ENCODE measurements around the gene SFN. TPM values are rescaled to one million over a fixed set of nuclear protein-coding genes. Genes with fewer than 3 reads are reported as not detected.

Gene SFN
- total and polyA plus RNA-seq, 2 of the 13 experiments (the other 11 are each of a cell fraction or from before 2014, with no cell fraction given) = 4.3 to 5.6 TPM

DNA sequence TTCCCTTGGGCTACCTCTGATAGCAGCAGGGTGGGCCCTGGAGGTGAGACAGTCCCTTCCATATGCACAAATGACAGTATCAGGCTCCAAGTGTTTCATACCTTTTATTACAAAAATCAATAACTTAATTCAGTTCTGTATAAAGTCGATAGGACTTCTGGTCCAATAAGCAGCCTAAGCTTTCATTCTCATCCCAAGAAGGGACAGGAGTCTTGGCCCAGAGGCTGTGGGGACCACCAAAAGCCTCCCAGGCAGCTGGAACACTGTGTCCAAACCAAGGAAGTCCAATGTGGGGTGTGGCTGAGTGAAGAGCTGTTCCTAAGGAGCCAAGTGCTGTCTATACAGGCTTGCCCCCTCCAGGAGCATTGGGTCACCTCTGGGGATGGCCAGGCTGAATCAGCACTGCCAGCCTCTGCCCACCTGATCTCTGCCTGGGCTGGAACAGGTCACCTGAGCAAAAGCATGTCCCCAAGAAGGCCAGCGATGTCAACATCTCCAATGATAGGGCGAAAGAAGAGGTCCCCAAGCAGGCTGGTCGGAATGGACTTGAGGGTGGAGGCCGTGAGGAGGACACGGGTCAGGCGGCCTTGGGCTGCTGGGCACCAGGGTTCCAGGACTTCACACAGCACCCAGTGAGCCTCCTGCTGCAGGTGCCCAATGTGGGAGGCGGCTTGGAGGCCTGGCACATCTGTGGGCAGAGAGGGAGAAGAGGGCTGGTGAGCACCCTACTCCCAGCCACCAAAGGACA is 48.6 kb downstream of the SFN start (continued):
- TF ChIP-seq RFXAP (CRISPR knock-in tag; IDR thresholded peaks at IDR 0.05; ENCODE audit: borderline replicate concordance) (no peak), TMF1 (CRISPR knock-in tag; IDR thresholded peaks at IDR 0.05; ENCODE audit: low read depth) (no peak), ZNF143 (CRISPR knock-in tag; IDR thresholded peaks at IDR 0.05) (no peak), ATRX (CRISPR knock-in tag; IDR thresholded peaks at IDR 0.05; ENCODE audit: borderline replicate concordance) (no peak), ZNF781 (CRISPR knock-in tag; IDR thresholded peaks at IDR 0.05; ENCODE audit: borderline replicate concordance, not compliant biosample characterization) (no peak), JARID2 (CRISPR knock-in tag; IDR thresholded peaks at IDR 0.05; ENCODE audit: insufficient replicate concordance) (no peak), EZH2 (conservative IDR thresholded peaks at IDR 0.05; ENCODE audit: low read depth, low read length) (no peak), HNRNPH1 (optimal IDR thresholded peaks at IDR 0.05; ENCODE audit: low read depth, low read length) (no peak), TEAD3 (CRISPR knock-in tag; optimal IDR thresholded peaks at IDR 0.05; ENCODE audit: borderline replicate concordance) (peak; percentile 38), PAF1 (CRISPR knock-in tag; IDR thresholded peaks at IDR 0.05) (peak; percentile 85; the same call in 1 of the 2 replicates), ZNF224 (CRISPR knock-in tag; IDR thresholded peaks at IDR 0.05) (no peak), KLF12 (CRISPR knock-in tag; IDR thresholded peaks at IDR 0.05; ENCODE audit: borderline replicate concordance) (no peak), PAXIP1 (CRISPR knock-in tag; conservative IDR thresholded peaks at IDR 0.05) (no peak), NFRKB (IDR thresholded peaks at IDR 0.05) (no peak), SRF (IDR thresholded peaks at IDR 0.05; ENCODE audit: low read depth, low read length) (no peak), TAF15 (IDR thresholded peaks at IDR 0.05; ENCODE audit: low read depth, low read length, poor library complexity, severe bottlenecking) (no peak), FOXA1 (IDR thresholded peaks at IDR 0.05) (no peak), FOXA1 (CRISPR knock-in tag; IDR thresholded peaks at IDR 0.05) (no peak), ONECUT2 (CRISPR knock-in tag; IDR thresholded peaks at IDR 0.05) (no peak), ZSCAN30 (CRISPR knock-in tag; IDR thresholded peaks at IDR 0.05) (no peak), MTF2 (CRISPR knock-in tag; IDR thresholded peaks at IDR 0.05; ENCODE audit: borderline replicate concordance) (no peak), PAWR (CRISPR knock-in tag; IDR thresholded peaks at IDR 0.05; ENCODE audit: borderline replicate concordance) (no peak)
- TF ChIP-seq, protein P1, sequence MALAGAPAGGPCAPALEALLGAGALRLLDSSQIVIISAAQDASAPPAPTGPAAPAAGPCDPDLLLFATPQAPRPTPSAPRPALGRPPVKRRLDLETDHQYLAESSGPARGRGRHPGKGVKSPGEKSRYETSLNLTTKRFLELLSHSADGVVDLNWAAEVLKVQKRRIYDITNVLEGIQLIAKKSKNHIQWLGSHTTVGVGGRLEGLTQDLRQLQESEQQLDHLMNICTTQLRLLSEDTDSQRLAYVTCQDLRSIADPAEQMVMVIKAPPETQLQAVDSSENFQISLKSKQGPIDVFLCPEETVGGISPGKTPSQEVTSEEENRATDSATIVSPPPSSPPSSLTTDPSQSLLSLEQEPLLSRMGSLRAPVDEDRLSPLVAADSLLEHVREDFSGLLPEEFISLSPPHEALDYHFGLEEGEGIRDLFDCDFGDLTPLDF (CRISPR knock-in tag; IDR thresholded peaks at IDR 0.05) = no peak
- TF ChIP-seq, protein P2, sequence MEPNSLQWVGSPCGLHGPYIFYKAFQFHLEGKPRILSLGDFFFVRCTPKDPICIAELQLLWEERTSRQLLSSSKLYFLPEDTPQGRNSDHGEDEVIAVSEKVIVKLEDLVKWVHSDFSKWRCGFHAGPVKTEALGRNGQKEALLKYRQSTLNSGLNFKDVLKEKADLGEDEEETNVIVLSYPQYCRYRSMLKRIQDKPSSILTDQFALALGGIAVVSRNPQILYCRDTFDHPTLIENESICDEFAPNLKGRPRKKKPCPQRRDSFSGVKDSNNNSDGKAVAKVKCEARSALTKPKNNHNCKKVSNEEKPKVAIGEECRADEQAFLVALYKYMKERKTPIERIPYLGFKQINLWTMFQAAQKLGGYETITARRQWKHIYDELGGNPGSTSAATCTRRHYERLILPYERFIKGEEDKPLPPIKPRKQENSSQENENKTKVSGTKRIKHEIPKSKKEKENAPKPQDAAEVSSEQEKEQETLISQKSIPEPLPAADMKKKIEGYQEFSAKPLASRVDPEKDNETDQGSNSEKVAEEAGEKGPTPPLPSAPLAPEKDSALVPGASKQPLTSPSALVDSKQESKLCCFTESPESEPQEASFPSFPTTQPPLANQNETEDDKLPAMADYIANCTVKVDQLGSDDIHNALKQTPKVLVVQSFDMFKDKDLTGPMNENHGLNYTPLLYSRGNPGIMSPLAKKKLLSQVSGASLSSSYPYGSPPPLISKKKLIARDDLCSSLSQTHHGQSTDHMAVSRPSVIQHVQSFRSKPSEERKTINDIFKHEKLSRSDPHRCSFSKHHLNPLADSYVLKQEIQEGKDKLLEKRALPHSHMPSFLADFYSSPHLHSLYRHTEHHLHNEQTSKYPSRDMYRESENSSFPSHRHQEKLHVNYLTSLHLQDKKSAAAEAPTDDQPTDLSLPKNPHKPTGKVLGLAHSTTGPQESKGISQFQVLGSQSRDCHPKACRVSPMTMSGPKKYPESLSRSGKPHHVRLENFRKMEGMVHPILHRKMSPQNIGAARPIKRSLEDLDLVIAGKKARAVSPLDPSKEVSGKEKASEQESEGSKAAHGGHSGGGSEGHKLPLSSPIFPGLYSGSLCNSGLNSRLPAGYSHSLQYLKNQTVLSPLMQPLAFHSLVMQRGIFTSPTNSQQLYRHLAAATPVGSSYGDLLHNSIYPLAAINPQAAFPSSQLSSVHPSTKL (CRISPR knock-in tag; IDR thresholded peaks at IDR 0.05) = no peak

Data from HepG2 (cell line).